PFSK-1 (cell line): Measurements from ENCODE around the gene SDHA.

Source experiments
- FOXP2 ChIP-seq: optimal IDR thresholded peaks from 2 replicates; pipeline ENCODE3; 2011; ENCODE audit warnings: borderline replicate concordance, control low read depth, inconsistent platforms; ENCODE audit not compliant: insufficient read depth; ENCODE audit errors: extremely low read length, extremely low read depth
- POLR2AphosphoS5 ChIP-seq: IDR thresholded peaks from 2 replicates; pipeline ENCODE4 v1.6.1; 2012; ENCODE audit warnings: low read depth, mild to moderate bottlenecking, control low read depth, low read length, moderate library complexity
- SIN3A ChIP-seq: IDR thresholded peaks from 2 replicates; pipeline ENCODE4 v1.6.1; 2012; ENCODE audit warnings: mild to moderate bottlenecking, low read length, moderate library complexity, borderline replicate concordance; ENCODE audit not compliant: insufficient read depth
- TAF1 ChIP-seq: IDR thresholded peaks from 2 replicates; pipeline ENCODE4 v1.6.1; 2012; ENCODE audit warnings: low read length, control low read depth, borderline replicate concordance; ENCODE audit not compliant: insufficient read depth
- TF ChIP-seq, protein P1 (sequence below), 2 experiments: IDR thresholded peaks; 2 replicates each; pipeline versions ENCODE4 v1.6.1 to v1.8.0; 2011 to 2012; ENCODE audit warnings: low read depth in 2 of 2, low read length in 2 of 2, control low read depth in 1 of 2, inconsistent platforms in 1 of 2, mild to moderate bottlenecking in 1 of 2, moderate library complexity in 1 of 2; ENCODE audit not compliant: insufficient read depth in 1 of 2

The SDHA gene

DNA sequence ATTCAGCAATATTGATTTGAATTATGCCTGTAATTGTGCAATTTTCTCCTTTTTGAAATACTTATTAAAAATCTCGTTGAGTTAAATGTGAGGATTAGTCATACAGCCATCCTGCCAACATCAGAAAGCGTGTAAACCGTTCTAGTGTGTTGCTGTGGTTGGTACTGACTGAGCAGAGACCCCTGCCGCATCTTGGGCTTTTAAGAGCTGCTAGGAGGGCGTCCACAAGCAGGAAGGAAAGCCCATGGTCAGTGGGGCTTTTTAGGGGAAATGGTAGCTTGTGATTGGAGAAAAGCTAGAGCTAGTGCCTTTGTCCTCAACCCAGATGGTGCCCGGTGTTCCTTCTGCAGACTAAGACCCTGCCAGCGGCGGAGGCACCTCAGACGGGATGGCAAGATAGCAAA, 1.3 kb downstream of the SDHA start:
- TF ChIP-seq SIN3A (no peak), POLR2AphosphoS5 (no peak), FOXP2 (no peak), TAF1 (no peak)
- TF ChIP-seq, protein P1, sequence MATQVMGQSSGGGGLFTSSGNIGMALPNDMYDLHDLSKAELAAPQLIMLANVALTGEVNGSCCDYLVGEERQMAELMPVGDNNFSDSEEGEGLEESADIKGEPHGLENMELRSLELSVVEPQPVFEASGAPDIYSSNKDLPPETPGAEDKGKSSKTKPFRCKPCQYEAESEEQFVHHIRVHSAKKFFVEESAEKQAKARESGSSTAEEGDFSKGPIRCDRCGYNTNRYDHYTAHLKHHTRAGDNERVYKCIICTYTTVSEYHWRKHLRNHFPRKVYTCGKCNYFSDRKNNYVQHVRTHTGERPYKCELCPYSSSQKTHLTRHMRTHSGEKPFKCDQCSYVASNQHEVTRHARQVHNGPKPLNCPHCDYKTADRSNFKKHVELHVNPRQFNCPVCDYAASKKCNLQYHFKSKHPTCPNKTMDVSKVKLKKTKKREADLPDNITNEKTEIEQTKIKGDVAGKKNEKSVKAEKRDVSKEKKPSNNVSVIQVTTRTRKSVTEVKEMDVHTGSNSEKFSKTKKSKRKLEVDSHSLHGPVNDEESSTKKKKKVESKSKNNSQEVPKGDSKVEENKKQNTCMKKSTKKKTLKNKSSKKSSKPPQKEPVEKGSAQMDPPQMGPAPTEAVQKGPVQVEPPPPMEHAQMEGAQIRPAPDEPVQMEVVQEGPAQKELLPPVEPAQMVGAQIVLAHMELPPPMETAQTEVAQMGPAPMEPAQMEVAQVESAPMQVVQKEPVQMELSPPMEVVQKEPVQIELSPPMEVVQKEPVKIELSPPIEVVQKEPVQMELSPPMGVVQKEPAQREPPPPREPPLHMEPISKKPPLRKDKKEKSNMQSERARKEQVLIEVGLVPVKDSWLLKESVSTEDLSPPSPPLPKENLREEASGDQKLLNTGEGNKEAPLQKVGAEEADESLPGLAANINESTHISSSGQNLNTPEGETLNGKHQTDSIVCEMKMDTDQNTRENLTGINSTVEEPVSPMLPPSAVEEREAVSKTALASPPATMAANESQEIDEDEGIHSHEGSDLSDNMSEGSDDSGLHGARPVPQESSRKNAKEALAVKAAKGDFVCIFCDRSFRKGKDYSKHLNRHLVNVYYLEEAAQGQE (IDR thresholded peaks at IDR 0.05; ENCODE audit: insufficient read depth in 1 of 2, low read depth in 2 of 2, low read length in 2 of 2): no peak

DNA sequence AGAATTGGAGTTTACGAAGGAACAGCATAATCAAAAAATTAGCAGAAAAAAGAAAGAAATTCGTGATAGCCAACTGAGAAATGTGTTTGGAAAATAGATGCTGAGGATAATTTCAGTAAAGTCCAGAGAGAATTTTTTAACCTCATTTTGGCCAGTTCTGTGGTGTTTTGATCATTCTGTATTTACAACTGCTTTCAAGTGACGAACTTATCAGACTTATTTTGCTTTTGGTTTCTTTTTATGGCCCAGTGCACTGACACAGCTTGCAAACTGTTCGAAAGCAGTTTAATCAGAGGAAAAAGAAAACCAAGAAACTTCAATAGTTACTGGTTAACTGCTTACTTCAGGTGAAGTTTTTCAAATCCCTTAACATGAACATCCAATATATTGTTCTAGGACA, 1.9 kb downstream of the SDHA start:
- TF ChIP-seq FOXP2: no peak

GRCh38 chr5:223791-224190, 5.7 kb downstream of the SDHA start:
- TF ChIP-seq SIN3A (no peak), POLR2AphosphoS5 (no peak), FOXP2 (no peak), TAF1 (no peak)
- TF ChIP-seq, protein P1 (IDR thresholded peaks at IDR 0.05; ENCODE audit: insufficient read depth in 1 of 2, low read depth in 2 of 2, low read length in 2 of 2): no peak

DNA sequence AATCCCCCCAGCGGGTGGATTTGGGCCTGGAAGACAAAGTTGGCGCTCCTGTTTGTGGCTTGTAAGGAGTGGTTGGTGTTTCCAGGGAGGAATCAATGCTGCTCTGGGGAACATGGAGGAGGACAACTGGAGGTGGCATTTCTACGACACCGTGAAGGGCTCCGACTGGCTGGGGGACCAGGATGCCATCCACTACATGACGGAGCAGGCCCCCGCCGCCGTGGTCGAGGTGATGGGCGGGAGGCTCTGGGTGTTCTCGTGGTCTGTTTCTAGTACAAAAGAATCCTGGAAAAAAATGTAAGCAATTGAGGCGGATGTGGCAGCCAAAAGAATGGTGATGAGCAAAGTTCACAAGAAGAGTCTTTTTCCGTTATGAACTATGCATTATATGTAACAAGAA, 7.2 kb downstream of the SDHA start:
- TF ChIP-seq TAF1 (no peak), FOXP2 (no peak), POLR2AphosphoS5 (no peak), SIN3A (no peak)
- TF ChIP-seq, protein P1 (IDR thresholded peaks at IDR 0.05; ENCODE audit: insufficient read depth in 1 of 2, low read depth in 2 of 2, low read length in 2 of 2): no peak

GRCh38 chr5:228886-229285, 10.8 kb downstream of the SDHA start:
- TF ChIP-seq, protein P1 (IDR thresholded peaks at IDR 0.05; ENCODE audit: insufficient read depth in 1 of 2, low read depth in 2 of 2, low read length in 2 of 2): no peak
- TF ChIP-seq FOXP2 (no peak), TAF1 (no peak), POLR2AphosphoS5 (no peak)
